Osteoblast (primary cell): ENCODE measurements around the gene SFRP5. TPM values are rescaled to one million over a fixed set of nuclear protein-coding genes. Genes with fewer than 3 reads are reported as not detected.

ENCODE experiments used
- DNase-seq: peaks from one replicate; pipeline ENCODE4 v3.0.0; 2011; ENCODE audit warnings: low spot score, mixed read lengths; ENCODE audit not compliant: insufficient read length; ENCODE audit errors: missing footprints
- H2AFZ ChIP-seq: 2 replicates; pipeline ENCODE4 v1.6.0; 2011; ENCODE audit warnings: mild to moderate bottlenecking, low read length
- H3K27ac ChIP-seq: 2 replicates; pipeline ENCODE4 v1.5.1; 2011; ENCODE audit warnings: mild to moderate bottlenecking, low read depth, low read length, moderate library complexity
- H3K27me3 ChIP-seq: 2 replicates; pipeline ENCODE4 v1.6.0; 2012; ENCODE audit warnings: mild to moderate bottlenecking, control low read depth, inconsistent platforms, low read length, moderate library complexity; ENCODE audit not compliant: insufficient read depth
- H3K36me3 ChIP-seq: 2 replicates; pipeline ENCODE4 v1.5.1; 2011; ENCODE audit warnings: mild to moderate bottlenecking, low read length, control low read depth, moderate library complexity; ENCODE audit not compliant: insufficient read depth
- H3K4me1 ChIP-seq: 2 replicates; pipeline ENCODE4 v1.5.1; 2011; ENCODE audit warnings: mild to moderate bottlenecking, low read length, control low read depth, moderate library complexity; ENCODE audit not compliant: insufficient read depth
- H3K4me2 ChIP-seq: 2 replicates; pipeline ENCODE4 v1.6.0; 2011; ENCODE audit warnings: mild to moderate bottlenecking, low read length; ENCODE audit not compliant: insufficient read depth
- H3K4me3 ChIP-seq: fragments of 200-600 bp; sonication (generic); 3 replicates; pipeline ENCODE4 v1.5.1; 2012; ENCODE audit warnings: mild to moderate bottlenecking, low read length, inconsistent platforms; ENCODE audit not compliant: insufficient read depth
- H3K79me2 ChIP-seq: 2 replicates; pipeline ENCODE4 v1.6.0; 2012; ENCODE audit warnings: mild to moderate bottlenecking, low read length, control low read depth, inconsistent platforms; ENCODE audit not compliant: insufficient read depth
- H3K9me3 ChIP-seq: 2 replicates; pipeline ENCODE4 v1.5.1; 2011; ENCODE audit warnings: low read depth, low read length, control low read depth
- H4K20me1 ChIP-seq: 2 replicates; pipeline ENCODE4 v1.6.0; 2012; ENCODE audit warnings: mild to moderate bottlenecking, low read length, control low read depth; ENCODE audit not compliant: insufficient read depth
- total RNA-seq: library from RNA; depleted of rRNA; stranded (reverse); fragments of >200 nt; gene quantifications from 2 replicates; pipeline ENCODE4 v1.2.3, GENCODE V29; 2012
- TF ChIP-seq, protein P1 (sequence below): IDR thresholded peaks from 2 replicates; pipeline ENCODE4 v1.5.1; 2011; ENCODE audit warnings: mild to moderate bottlenecking, low read depth, low read length, moderate library complexity; ENCODE audit errors: extremely low read depth

Gene SFRP5
- total RNA-seq, 1 donor = not detected

DNA sequence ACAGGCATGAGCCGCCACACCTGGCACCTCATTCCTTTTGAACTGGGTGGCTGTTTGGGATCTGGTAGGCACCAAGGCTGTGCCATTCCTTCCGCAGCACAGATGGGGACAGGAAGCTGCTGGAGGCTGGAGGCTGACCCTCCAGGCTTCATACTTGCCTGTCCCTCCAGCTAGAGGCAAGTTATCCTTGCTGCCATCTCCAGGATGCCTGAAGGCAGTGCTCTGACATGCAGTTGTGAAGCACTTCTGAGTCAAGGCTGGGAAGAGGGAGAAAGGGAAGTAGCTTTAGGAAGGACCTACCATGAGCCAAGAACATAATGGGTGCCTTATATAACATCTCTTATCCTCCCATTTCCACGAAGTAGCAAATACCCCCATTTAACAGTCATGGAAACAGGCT lies 48.8 kb downstream of the SFRP5 start:
- Histone ChIP-seq H3K4me3 (no peak overlapping the region), H3K27me3 (no peaks in the 10 kb centered on the region), H2AFZ (no peak overlapping the region), H3K9me3 (no peaks in the 10 kb centered on the region), H3K4me1 (peaks cover 9% of the 10 kb centered on the region), H3K27ac (no peak overlapping the region), H3K79me2 (peaks cover 11% of the 10 kb centered on the region), H3K4me2 (no peak overlapping the region), H4K20me1 (peaks cover 4% of the 10 kb centered on the region), H3K36me3 (peaks cover 12% of the 10 kb centered on the region)
- DNase-seq = no peak
- TF ChIP-seq, protein P1, sequence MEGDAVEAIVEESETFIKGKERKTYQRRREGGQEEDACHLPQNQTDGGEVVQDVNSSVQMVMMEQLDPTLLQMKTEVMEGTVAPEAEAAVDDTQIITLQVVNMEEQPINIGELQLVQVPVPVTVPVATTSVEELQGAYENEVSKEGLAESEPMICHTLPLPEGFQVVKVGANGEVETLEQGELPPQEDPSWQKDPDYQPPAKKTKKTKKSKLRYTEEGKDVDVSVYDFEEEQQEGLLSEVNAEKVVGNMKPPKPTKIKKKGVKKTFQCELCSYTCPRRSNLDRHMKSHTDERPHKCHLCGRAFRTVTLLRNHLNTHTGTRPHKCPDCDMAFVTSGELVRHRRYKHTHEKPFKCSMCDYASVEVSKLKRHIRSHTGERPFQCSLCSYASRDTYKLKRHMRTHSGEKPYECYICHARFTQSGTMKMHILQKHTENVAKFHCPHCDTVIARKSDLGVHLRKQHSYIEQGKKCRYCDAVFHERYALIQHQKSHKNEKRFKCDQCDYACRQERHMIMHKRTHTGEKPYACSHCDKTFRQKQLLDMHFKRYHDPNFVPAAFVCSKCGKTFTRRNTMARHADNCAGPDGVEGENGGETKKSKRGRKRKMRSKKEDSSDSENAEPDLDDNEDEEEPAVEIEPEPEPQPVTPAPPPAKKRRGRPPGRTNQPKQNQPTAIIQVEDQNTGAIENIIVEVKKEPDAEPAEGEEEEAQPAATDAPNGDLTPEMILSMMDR = no peak

DNA sequence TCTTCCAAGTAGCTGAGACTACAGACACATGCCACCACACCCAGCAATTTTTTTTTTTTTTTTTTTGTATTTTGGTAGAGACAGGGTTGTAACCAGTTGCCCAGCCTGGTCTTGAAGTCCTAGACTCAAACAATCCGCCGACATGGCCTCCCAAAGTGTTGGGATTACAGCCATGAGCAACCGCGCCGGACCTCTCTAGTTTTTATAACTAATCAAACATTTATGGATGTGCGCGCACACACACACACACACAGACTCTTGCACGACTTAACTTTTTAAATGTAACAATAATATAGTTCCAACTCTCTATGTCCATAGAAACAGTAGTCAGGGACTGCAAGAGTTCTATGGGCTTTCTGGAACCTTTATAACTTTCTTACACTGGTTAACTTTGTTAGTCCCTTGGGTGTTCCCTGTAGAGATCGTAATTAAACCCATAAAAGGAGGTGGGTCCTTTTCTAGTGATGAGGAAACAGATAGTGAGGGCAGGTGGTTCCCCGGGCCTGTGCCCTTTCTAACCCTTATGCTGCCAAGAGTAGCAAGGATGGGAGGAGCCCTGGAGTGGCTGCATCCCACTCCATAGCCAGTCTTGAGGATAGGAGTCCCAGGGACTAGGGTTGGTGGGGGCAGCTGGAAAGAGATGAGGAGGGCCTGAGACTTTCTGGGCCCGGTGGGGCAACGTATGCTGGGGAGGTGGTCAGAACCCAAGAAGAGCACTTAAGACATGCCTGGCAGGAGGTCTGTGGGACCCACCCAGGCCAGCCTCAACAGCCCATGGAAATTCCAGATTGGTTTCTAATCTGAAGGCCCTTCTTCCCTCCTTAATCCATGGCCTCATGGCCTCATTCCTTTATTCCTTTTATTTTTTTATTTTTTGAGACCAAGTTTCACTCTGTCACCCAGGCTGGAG lies 49.7 kb downstream of the SFRP5 start:
- peaks cover 21% of the 10 kb centered on the region for H3K36me3 ChIP-seq
- no peak overlapping the region for H3K4me2 ChIP-seq
- H4K20me1 ChIP-seq = peaks cover 12% of the 10 kb centered on the region
- H3K4me3 ChIP-seq = no peak overlapping the region
- H3K4me1 ChIP-seq = peaks cover 9% of the 10 kb centered on the region
- peaks cover 20% of the 10 kb centered on the region for H3K79me2 ChIP-seq
- H2AFZ ChIP-seq = no peak overlapping the region
- TF ChIP-seq, protein P1 = no peak
- H3K9me3 ChIP-seq = no peaks in the 10 kb centered on the region
- no peaks in the 10 kb centered on the region for H3K27me3 ChIP-seq
- no peak overlapping the region for H3K27ac ChIP-seq
- no peak for DNase-seq

DNA sequence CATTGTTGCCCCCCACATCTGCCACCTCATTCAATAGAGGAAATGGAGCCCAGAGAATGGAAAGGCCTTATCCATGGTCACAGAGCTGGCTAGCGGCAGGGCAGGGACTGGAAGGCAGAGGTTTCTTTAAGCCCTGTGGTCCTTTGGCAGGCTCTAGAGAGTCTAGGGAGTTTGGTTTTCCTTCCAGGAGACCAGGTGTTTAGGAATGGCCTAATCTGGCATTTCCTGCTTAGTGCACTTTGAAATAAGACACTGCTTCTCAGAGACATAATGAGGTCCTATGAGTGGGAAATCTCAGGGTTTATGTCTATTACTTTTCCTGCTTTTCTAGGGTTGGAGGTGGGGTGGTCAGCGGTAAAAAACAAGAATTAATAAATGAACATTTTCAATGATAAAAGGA lies 52.2 kb downstream of the SFRP5 start:
- no peaks in the 10 kb centered on the region for H3K27me3 ChIP-seq
- H3K9me3 ChIP-seq = no peaks in the 10 kb centered on the region
- H4K20me1 ChIP-seq = peaks cover 34% of the 10 kb centered on the region
- H3K27ac ChIP-seq = no peak overlapping the region
- no peak for DNase-seq
- TF ChIP-seq, protein P1 = no peak
- H3K36me3 ChIP-seq = peaks cover 32% of the 10 kb centered on the region
- no peak overlapping the region for H2AFZ ChIP-seq
- H3K4me1 ChIP-seq = peaks cover 22% of the 10 kb centered on the region
- H3K79me2 ChIP-seq = peaks cover 45% of the 10 kb centered on the region
- no peak overlapping the region for H3K4me3 ChIP-seq
- H3K4me2 ChIP-seq = no peak overlapping the region

DNA sequence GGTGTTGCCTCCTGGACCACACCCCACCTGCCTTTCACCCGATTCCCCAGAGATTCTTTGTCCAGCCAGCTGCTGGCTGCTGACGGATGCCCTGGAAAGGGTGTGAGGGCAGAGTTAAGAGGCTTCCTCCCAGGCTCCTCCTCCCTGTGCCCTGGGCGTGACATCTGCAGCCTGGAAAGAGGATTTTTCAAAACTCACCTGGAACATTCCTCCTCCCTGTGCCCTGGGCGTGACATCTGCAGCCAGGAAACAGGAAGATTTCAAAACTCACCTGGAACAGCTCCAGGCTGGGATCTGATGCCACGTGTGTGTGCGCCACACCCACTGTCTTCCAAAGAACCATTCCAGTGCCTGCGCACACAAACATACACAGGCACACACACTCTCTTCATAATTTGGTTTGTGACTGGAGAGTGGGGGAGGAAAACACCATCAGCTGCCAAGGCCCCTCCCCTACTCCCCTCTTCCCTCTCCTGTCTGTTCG lies 53.1 kb downstream of the SFRP5 start:
- TF ChIP-seq, protein P1 = no peak
- Histone ChIP-seq H2AFZ (no peak overlapping the region), H3K27me3 (no peaks in the 10 kb centered on the region), H3K4me2 (no peak overlapping the region), H4K20me1 (peaks cover 34% of the 10 kb centered on the region), H3K4me3 (no peak overlapping the region), H3K27ac (no peak overlapping the region), H3K79me2 (peaks cover 53% of the 10 kb centered on the region), H3K36me3 (peaks cover 32% of the 10 kb centered on the region), H3K9me3 (no peaks in the 10 kb centered on the region), H3K4me1 (peaks cover 19% of the 10 kb centered on the region)
- DNase-seq = no peak
